GM21528 (cell line): ENCODE measurements around the gene CTTN.

Experiments
- ATAC-seq: cut with Tn5 transposase; IDR thresholded peaks from one replicate; pipeline ENCODE4 v1.9.1; 2021; ENCODE audit warnings: mild to moderate bottlenecking, moderate library complexity; ENCODE audit not compliant: unreplicated experiment, low FRiP score

The CTTN gene

DNA sequence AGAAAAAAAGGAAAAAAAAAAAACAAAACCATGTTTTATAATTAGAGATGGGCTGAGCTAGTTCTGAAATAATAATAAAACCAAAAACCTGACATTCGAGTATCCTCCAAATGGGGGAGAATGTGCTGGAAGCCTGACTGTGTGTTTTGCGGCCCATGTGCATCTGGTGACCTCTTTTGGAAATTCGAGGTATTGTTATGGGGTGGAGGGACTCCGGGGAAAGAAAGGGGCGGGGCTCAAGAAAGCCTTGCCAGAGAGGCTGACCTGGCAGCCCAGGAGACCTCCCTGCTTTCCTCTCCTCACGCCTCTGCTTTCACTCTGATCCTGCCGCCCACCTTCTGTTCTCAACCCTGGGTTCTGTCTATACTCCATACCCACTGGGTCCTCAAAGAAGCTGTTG, 72.9 kb downstream of the CTTN start:
- ATAC-seq: no peak

DNA sequence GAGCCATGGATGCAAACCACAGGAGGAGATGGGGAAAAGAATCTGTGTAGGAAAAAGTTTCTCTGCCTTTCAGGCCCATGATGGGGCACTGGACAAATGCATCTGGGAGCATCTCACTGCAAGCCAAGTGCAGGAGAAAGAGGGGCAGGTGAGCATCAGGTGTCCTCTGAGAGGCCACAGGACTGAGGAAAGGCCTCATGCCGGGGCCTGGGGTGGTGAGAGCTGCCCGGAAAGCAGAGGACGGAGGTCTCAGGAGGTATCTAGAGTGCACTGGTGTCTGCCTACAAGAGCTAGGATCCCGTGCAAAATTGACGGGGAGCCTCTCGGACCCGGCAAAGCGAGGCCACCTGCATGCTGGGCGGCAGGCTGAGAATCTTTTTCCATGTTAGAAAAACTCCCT, 73.9 kb downstream of the CTTN start:
- ATAC-seq: no peak

DNA sequence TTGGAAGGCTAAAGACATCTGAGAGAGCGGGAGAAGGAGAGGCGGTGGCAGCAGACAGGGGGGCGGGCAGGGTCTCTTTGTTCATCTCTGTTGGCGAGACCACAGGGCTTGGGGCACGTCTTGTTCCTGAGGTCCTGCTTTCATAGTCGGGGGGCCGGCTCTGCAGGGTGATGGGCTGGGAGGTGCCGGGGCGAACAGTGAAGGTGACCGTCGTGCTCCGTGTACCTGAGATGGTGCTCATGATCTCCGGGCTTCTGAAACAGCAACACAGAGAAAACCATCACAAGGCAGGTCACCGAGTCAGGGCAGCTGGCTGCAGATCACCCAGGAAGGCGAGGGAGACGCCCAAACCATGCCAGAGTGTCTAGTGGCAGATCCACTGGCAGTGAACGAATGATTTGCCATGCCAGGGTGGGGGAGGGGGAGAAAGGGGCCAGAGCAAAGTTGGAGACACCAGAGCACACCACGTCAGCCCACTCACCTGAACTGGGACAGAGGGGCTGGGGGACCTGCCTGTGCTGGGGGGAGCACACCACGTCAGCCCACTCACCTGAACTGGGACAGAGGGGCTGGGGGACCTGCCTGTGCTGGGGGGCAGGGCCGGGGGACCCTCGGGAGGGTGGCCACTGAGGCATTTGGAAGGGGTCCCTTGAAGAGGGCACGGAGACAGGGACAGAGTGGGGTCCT, 75.0 kb downstream of the CTTN start:
- ATAC-seq: no peak

DNA sequence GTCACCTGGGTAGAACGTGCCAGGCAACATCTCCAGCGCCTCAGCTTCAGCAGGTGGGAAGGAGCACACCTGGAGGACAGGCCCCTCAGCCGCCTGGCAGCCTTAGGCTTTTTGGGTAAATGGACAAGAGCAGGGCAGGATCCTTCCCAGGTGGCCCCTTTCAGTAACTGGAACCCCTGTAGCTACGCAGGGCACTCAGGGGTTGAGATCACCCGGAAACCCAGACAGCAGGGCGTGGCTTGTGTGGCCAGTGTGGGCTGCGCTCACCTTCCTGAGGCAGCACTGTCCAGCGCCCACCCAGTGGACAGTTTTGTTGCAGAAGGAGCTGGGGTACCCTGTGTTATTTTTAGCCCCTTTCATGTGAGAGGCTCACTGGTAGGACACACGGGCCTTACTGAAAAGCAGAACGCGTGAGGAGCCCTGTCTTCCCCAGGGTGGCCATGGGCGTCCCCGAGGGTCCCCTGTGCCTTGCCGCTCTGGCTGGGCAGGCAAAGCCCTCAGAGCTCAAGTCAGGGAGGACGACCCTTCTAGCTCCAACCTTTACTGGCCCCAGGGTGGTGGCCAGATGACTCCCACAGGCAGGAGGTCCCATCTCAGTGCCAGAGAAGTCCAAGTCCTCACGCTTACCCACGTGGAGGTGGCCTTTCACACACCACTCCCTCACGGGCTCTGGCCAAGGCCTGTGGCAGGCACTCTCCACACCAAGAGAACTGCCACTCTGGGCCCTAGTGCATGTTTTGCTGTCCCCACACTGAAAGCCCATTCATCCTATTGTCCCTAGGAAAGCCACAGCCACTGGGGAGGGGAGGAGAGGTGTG, 75.8 kb downstream of the CTTN start:
- ATAC-seq: no peak

DNA sequence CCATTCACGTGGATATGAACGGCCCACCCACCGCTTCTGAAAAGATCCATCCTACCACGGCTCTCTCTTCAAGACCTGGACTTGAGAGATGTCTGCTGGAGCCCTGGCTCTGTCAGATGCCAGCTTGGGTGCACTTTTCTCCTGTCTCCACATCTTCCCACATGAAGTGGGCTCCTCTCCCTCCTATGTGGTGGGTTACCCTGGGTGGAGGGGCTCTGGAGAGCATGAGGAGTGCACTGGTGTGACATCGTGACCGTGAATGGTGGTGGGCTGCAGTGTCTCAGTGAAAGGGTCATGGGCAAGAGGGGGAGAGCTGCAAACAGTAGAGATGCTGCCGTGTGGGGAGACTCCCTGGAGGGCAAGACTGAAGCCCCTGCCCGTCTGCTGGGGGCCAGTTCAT, 76.4 kb downstream of the CTTN start:
- no peak for ATAC-seq

DNA sequence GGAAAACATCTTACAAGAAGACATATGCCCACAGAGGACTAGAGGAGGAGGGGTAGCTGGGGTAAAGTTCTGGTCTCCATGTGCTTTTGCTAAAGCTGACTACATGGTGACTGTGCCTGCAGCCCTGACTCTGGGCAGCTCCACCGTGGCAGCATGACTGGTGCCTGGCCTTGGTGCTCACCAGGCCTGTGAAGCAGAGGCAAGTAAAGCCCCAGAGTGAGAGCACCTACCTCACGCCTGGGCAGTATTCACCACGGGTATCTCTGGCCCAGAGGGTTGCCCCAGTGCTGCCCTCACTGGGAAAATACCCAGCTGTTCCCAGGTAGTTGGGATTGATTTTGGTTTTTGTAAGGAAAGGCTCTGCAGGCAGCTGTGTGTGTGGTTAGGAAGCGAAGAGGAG, 78.3 kb downstream of the CTTN start:
- ATAC-seq: no peak

DNA sequence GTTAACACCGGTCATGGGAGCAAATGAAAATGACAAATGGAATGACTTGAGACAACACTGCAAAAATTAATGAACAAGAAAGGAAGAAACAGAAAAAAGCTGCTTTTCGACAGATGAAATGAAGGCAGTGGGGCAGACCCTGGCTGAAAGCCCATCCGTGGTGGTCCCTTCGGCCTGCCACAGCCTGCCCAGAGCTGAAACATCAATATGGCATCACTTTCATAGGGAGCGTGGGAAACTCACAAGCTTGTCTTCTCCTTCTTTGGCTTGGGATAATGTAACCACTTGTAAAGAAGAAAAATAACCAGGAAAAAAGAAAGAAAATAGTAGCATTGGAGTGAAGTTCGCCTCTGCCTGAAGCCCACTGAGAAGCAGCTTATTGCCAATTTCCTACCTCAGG, 78.8 kb downstream of the CTTN start:
- ATAC-seq: no peak

DNA sequence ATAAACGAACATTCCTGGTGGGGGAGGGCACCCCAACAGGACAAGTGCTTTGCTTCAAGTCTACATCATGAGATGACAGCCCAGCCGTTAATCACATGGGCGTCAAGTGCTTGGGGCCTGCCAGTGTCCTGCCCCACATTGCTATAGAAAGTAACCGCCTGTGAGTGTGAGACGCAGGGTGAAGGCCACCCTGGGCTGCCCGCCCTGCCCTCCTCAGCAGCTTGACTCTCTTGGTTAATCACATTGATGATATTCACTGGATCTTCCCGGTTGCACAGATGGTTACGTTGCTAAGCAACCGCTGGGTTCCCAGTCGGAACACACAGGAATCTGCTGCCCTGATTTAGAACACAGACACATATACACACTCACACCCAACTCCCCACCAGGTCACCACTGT, 79.3 kb downstream of the CTTN start:
- no peak for ATAC-seq

DNA sequence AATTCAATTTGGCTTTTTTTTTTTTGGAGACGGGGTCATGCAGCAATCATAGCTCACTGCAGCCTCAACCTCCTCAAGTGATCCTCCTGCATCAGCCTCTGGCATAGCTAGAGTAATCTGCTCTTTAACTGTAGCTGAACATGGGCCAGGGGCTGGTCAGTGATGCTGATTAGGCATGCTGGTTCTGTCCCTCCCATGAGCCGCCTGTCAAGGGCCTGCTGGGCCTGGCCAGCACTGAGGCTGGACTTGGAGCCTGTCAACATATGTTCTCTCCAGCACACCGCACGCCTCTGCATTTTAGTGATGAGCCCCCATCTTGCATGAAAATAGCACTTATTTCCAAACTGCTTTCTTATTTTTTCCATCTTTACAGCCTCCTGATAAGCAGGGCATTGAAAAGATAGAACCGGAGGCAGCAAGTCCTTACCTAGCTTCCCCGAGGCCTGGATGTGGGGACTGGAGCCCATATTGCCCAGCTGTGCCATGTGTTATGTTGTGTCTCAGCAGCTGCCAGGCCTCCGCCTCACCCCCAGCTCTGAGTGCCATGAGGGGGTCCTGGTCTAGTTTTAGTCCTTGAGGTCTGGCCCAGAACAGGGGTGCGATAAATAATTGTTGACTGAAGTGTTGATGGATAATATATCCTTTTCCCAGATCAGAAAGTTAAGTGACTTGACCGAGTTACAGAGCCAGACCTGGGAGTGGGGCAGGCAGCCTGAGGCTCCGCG, 80.0 kb downstream of the CTTN start:
- no peak for ATAC-seq

DNA sequence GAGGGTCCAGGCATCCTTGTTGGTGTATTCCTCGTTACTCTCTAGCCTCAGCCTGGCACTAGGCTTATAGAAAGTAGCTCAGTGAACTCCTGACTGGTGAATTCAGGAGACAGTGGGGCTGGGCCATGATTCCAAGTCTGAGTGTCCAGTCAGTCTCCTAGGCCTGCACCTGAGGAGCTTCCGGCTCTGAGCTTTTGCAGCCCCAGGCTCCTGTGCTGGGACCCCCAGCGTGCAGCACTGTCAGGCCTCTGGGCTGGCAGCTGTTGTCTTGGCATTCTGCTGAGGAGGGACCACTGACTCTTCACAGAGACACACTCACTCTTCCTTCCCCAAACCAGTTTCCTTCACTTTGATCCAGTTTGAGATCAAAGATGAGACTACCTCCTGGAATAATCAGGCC, 82.4 kb downstream of the CTTN start:
- no peak for ATAC-seq

DNA sequence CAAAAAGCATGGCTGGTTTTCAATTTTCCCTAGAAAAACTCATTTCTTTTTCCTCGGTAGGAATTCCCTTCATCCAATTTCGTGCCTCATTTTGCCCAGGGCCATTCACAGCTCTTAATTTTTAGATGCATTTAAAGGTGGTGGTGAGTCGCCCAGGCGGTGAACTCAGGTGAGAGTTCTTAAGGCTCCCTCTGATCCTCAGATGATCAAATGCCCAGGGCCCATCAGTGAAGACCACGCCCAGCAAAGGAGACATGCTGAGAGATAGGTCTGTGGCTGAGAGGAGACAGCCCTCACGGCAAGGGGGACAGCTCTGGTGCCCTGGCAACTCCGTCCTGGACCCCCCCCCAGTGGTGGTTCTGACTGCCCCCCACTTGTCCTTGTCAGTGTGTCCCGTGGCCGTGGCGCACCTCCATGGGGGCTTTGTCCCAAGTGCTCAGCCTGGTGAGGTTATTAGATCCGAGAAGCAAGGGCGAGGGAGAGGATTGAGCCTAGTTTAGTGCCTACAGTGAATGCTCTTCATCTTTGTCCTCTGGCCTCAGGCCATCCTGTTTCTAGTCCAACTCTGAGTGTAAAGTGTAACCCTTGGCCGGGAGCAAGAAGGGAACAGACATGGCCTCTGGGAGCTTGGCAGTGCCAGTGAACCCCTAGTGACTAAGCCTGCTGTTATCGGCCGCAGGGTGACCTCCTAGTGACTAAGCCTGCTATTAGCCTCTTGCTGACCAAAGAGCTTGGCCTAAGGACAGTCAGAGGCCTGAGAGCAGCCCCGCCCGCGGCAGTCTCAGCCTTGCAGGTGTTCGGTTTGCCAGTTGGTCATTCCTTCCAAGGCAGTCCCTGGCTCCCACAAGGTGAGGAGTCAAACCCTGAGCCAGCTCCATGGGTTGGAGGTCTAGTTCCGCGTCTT, 83.5 kb downstream of the CTTN start:
- no peak for ATAC-seq

DNA sequence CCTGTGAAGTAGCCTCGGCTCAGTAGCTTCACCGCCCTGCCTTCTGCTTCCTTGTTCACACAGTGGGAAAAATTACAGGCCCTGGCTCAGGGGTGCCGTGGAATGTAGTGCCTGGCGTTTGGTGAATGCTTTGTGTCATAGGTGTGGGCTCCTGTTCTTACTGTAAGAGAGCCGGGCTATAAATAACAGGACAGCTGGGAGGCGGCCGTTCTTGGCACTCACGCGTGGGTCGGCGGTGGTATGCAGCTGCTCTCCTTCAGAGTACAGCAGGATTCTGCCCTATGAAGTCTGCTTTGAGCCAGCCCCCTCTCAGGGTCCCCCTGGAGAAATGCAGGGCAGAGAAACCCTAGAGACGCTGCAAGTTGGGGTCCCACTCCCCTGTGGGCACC, 84.2 kb downstream of the CTTN start:
- no peak for ATAC-seq

DNA sequence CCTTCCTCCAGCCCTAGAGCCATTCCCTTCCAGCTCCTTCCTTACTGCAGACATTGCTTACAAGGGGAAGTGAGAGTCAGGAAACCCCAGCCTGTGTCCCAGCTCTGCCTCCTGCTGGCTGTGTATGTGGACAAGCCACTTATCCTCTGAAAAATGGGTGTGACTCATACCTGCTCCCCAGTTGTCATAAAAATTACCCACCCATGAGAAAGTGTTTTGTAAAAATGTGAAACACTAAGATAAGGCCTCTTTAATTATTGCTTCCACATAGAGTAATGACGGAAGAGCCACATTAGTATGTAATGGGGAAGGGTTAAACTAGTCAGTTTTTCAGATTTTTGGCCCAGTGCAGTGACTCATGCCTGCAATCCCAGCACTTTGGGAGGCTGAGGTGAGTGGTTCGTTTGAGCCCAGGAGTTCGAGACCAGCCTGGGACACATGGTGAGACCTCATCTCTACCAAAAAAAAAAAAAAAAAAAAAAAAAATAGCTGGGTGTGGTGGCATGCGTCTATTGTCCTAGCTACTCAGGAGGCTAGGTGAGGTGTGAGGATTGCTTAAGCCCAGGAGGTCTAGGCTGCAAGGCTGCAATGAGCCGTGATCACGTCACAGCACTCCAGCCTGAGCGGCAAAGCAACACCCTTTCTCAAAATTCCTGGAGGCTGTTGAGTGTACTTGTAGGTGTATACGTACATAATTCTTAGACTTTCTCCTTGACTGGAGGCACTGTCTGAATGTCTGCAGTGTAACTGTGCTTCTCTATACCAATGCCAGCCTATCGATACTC, 84.9 kb downstream of the CTTN start:
- no peak for ATAC-seq

DNA sequence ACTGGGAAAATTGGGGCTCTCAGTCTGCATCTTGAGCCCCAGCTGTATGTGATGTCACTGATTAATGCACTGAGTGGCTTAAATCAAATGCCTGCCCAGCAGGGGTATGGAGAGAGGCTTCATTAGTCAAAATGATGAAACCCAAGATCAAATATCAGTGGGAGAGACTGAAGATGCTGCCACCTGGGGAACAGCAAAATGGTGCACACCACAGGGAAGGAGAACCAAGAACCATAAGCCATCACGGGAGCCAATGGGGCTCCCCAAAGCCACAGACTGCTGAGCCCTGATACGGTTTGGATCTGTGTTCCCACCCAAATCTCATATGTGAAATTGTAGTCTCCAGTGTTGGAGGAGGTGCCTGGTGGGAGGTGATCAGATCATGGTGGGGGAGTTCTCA, 85.6 kb downstream of the CTTN start:
- ATAC-seq: no peak

DNA sequence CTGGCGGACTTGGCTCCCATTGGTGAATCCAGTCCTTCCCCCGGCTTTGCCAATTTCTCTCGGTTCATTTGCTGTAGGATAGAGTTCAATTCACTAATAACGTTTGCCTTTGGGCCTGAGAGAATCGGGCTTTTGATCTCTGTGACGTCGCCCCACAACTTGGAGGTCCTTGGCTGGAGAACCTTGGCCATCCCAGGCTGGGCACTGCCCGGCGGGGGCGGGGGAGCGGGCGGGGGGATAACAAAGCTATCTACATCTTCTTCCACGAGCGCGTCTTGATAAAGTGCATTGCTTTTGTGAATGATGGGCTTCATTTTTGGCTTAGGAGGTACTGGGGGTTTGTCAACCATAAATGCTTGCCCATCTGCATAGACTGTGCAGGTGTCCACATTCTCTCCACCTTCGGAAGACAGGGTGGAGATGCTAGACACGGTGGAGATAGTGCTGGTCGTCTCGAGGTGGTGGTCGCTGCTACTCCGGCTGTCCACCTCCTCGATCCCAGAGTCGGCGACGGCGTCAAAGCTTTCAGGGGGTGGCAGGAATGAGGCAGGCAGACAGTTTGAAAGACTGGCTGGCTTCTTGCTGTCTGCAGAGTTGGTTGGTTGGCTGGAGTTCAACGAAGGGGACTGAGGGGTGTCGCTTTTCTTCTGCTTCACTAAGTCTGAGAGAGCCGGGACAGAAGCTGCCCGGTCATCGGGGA, 87.1 kb downstream of the CTTN start:
- ATAC-seq: no peak

DNA sequence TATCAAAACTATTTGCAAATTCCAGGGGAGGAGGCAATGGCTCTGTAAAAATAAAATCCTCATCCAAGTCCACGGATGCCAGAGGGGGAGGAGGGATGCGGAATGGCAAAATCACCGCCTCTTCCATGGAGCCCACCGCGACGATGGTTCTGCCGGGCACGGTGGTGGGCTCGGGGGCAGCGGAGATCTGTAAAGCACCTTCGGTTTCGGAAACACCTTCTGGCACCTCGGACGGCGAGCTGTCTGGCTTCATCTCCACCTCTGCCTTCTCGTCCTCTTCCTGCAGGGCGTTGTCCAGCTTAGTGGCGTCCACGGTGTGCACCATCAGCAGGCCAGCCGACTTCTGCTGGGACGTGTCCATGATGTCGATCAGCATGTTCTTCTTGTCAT, 87.7 kb downstream of the CTTN start:
- ATAC-seq: no peak
